Endothelial cell of umbilical vein (primary cell): ENCODE results near the gene TLE4. TPM values are rescaled to one million over a fixed set of nuclear protein-coding genes. Genes with fewer than 3 reads are reported as not detected.

Experiments
- BruUV-seq: library from RNA; stranded (reverse); fragments of 400-500 nt; replicated peaks from 2 replicates; lab custom pipeline; 2021; lab: Mats Ljungman, UMichigan
- CTCF ChIA-PET: fragments of 300-600, 350-600 bp; sonication (Branson Sonifier 250); formaldehyde crosslinking; loops from one replicate; lab custom pipeline; 2021; ENCODE audit warnings: antibody characterized with exemption, inconsistent platforms; lab: Charles Lee
- POLR2A ChIA-PET: fragments of 300-600, 350-600 bp; sonication (Branson Sonifier 250); formaldehyde crosslinking; loops from one replicate; lab custom pipeline; 2021; ENCODE audit warnings: antibody characterized with exemption, inconsistent platforms; lab: Charles Lee
- DNase-seq: peaks from one replicate; pipeline ENCODE4 v3.0.0-alpha.2; 2011; ENCODE audit warnings: low read depth, low spot score
- FAIRE-seq: peaks from 2 replicates; lab custom pipeline; 2011; peaks lifted over from hg19 to GRCh38; lab: Jason Lieb, UNC
- H2AFZ ChIP-seq: 2 replicates; pipeline ENCODE4 v1.6.0; 2012; ENCODE audit warnings: low read depth, low read length, control low read depth, inconsistent platforms
- H3K27ac ChIP-seq: 2 replicates; pipeline ENCODE4 v1.5.1; 2011; ENCODE audit warnings: low read depth, mild to moderate bottlenecking, control low read depth, low read length, moderate library complexity; ENCODE audit not compliant: insufficient read depth
- H3K27me3 ChIP-seq, 2 experiments: 2 replicates each; pipeline versions ENCODE4 v1.6.0 to v1.6.1; 2011; ENCODE audit warnings: low read length in 2 of 2, mixed read lengths in 1 of 2; ENCODE audit not compliant: control insufficient read depth in 2 of 2, insufficient read depth in 2 of 2
- H3K36me3 ChIP-seq, 2 experiments: 2 replicates in 1 of 2; 3 replicates in 1 of 2; pipeline ENCODE4 v1.5.1; 2011; ENCODE audit warnings: low read length in 2 of 2, mild to moderate bottlenecking in 1 of 2, moderate library complexity in 1 of 2; ENCODE audit not compliant: control insufficient read depth in 2 of 2, insufficient read depth in 2 of 2; ENCODE audit errors: extremely low read depth in 1 of 2
- H3K4me1 ChIP-seq: 3 replicates; pipeline ENCODE4 v1.5.1; 2011; ENCODE audit warnings: mild to moderate bottlenecking, low read length; ENCODE audit not compliant: control insufficient read depth, insufficient read depth; ENCODE audit errors: extremely low read depth
- H3K4me2 ChIP-seq: 2 replicates; pipeline ENCODE4 v1.6.1; 2011; ENCODE audit warnings: low read length, control low read depth, mixed read lengths; ENCODE audit not compliant: insufficient read depth
- H3K4me3 ChIP-seq, 3 experiments: fragments of 200-600 bp in 1 of 3; sonication (generic), shearing (Covaris generic) in 1 of 3; replicated peaks in 1 of 3; 2 replicates each; pipeline ENCODE4 v1.5.1; 2011 to 2016; ENCODE audit warnings: control low read depth in 3 of 3, low read length in 3 of 3, mild to moderate bottlenecking in 2 of 3, inconsistent platforms in 1 of 3, low read depth in 1 of 3, moderate library complexity in 1 of 3; ENCODE audit not compliant: insufficient read depth in 1 of 3
- H3K79me2 ChIP-seq: 2 replicates; pipeline ENCODE4 v1.6.0; 2012; ENCODE audit warnings: low read length, inconsistent platforms; ENCODE audit not compliant: control insufficient read depth, insufficient read depth
- H3K9ac ChIP-seq: replicated peaks from 2 replicates; pipeline ENCODE3; 2011; ENCODE audit warnings: low read length, control low read depth; ENCODE audit not compliant: insufficient read depth; ENCODE audit errors: extremely low read depth
- H3K9me1 ChIP-seq: replicated peaks from 3 replicates; pipeline ENCODE4 v1.6.0; 2011; ENCODE audit warnings: mild to moderate bottlenecking, low read length; ENCODE audit not compliant: control insufficient read depth, insufficient read depth; ENCODE audit errors: extremely low read depth
- H3K9me3 ChIP-seq: replicated peaks from 2 replicates; pipeline ENCODE4 v1.5.1; 2012; ENCODE audit warnings: low read length, inconsistent platforms; ENCODE audit not compliant: control insufficient read depth, insufficient read depth
- H4K20me1 ChIP-seq: replicated peaks from 2 replicates; pipeline ENCODE3; 2011; ENCODE audit warnings: mild to moderate bottlenecking, low read length; ENCODE audit not compliant: control insufficient read depth, insufficient read depth; ENCODE audit errors: extremely low read depth
- CTCF ChIP-seq, 2 donors: IDR thresholded peaks; 1 replicate in 1 of 2; 2 replicates in 1 of 2; pipeline ENCODE4 v1.5.1; 2011; ENCODE audit warnings: low read length in 2 of 2, mild to moderate bottlenecking in 2 of 2, moderate library complexity in 2 of 2, control low read depth in 1 of 2, inconsistent platforms in 1 of 2, low read depth in 1 of 2; ENCODE audit not compliant: insufficient read depth in 1 of 2; ENCODE audit errors: extremely low read depth in 1 of 2
- EZH2 ChIP-seq: IDR thresholded peaks from 2 replicates; pipeline ENCODE4 v1.6.1; 2012; ENCODE audit warnings: borderline replicate concordance, low read depth, mild to moderate bottlenecking, moderate library complexity, low read length, inconsistent platforms; ENCODE audit not compliant: severe bottlenecking
- FOS ChIP-seq: IDR thresholded peaks from 2 replicates; pipeline ENCODE4 v1.6.1; 2011; ENCODE audit warnings: mild to moderate bottlenecking, low read length, moderate library complexity, borderline replicate concordance; ENCODE audit not compliant: insufficient read depth
- GATA2 ChIP-seq: IDR thresholded peaks from 2 replicates; pipeline ENCODE4 v1.7.0; 2011; ENCODE audit warnings: low read depth, mild to moderate bottlenecking, moderate library complexity, mixed read lengths, low read length; ENCODE audit not compliant: insufficient read length, insufficient read depth
- JUN ChIP-seq: IDR thresholded peaks from 2 replicates; pipeline ENCODE4 v1.6.1; 2011; ENCODE audit warnings: borderline replicate concordance, low read depth; ENCODE audit not compliant: insufficient read length, insufficient read depth
- MYC ChIP-seq: IDR thresholded peaks from one replicate; pipeline ENCODE4 v1.6.1; 2011; ENCODE audit warnings: mild to moderate bottlenecking, low read depth, low read length
- POLR2A ChIP-seq: IDR thresholded peaks from 2 replicates; pipeline ENCODE4 v1.6.1; 2012; ENCODE audit warnings: low read depth, mild to moderate bottlenecking, control low read depth, low read length
- POLR2AphosphoS5 ChIP-seq: IDR thresholded peaks from 2 replicates; pipeline ENCODE4 v1.6.1; 2012; ENCODE audit warnings: low read depth, mild to moderate bottlenecking, control low read depth, low read length, moderate library complexity; ENCODE audit not compliant: insufficient read depth
- dilution Hi-C: fragments of 300-500 bp; cut with MboI; formaldehyde crosslinking; loops from one replicate; pipeline ENCODE4 v1.15.0; 2019; ENCODE audit warnings: low sequenced_read_pairs; ENCODE audit not compliant: extremely low pct_ligation_motif_present
- intact Hi-C: fragments of 100-400 bp; cut with micrococcal nuclease; formaldehyde crosslinking; loops from one replicate; pipeline ENCODE4 v1.10.0; 2022
- polyA plus RNA-seq, 4 experiments: library from polyadenylated mRNA; depleted of rRNA in 3 of 4; stranded (reverse) in 3 of 4; unstranded in 1 of 4; fragments of >200 nt; gene quantifications; 2 replicates each; pipeline versions ENCODE4 v1.2.1 to v1.2.3, GENCODE V29; 2011 to 2012; ENCODE audit warnings: missing spikeins in 1 of 4
- total RNA-seq: library from RNA; stranded (reverse); gene quantifications from 2 replicates; pipeline ENCODE4 v1.2.3, GENCODE V29; 2021
- TF ChIP-seq, protein P1 (sequence below): IDR thresholded peaks from 2 replicates; pipeline ENCODE4 v1.6.1; 2011; ENCODE audit not compliant: insufficient read depth, insufficient read length

Gene TLE4
- total and polyA plus RNA-seq, 2 donors (not counting 3 experiments of a cell fraction or from before 2014, with no cell fraction given) = 31.4 to 32.3 TPM

- no peak overlapping the region for H2AFZ ChIP-seq
- H3K4me3 ChIP-seq = no peak overlapping the region
- H3K79me2 ChIP-seq = no peaks in the 10 kb centered on the region
- no peak overlapping the region for H3K27ac ChIP-seq
- dilution Hi-C loops (no loop called here), intact Hi-C loops (no loop called here)
- H3K27me3 ChIP-seq = no peaks in the 10 kb centered on the region
- no peaks in the 10 kb centered on the region for H4K20me1 ChIP-seq
- no peaks in the 10 kb centered on the region for H3K9me3 ChIP-seq
- no peak overlapping the region for H3K9ac ChIP-seq
- no peak overlapping the region for H3K4me2 ChIP-seq
- TF ChIP-seq GATA2 (no peak), JUN (no peak)
- CTCF ChIA-PET = no interaction called here
- DNase-seq (no peak), FAIRE-seq (no peak)
- POLR2A ChIA-PET = no interaction called here
- peaks cover 11% of the 10 kb centered on the region for H3K4me1 ChIP-seq
- peaks cover 0 to 2% of the 10 kb centered on the region in 2 experiments for H3K36me3 ChIP-seq
- no peaks in the 10 kb centered on the region for H3K9me1 ChIP-seq
- BruUV-seq = no TSS peak
Observed at GRCh38 chr9:79658926-79659325, 87.2 kb downstream of the TLE4 start.

- no peak overlapping the region for H3K4me2 ChIP-seq
- H3K9me1 ChIP-seq = no peaks in the 10 kb centered on the region
- no TSS peak for BruUV-seq
- FAIRE-seq = no peak
- peaks cover 11% of the 10 kb centered on the region for H3K4me1 ChIP-seq
- H3K27me3 ChIP-seq = no peaks in the 10 kb centered on the region
- POLR2A ChIA-PET = no interaction called here
- no peak for DNase-seq
- no peaks in the 10 kb centered on the region for H3K9me3 ChIP-seq
- no peak overlapping the region for H2AFZ ChIP-seq
- no peak overlapping the region for H3K4me3 ChIP-seq
- H3K36me3 ChIP-seq = peaks cover 0 to 2% of the 10 kb centered on the region in 2 experiments
- H4K20me1 ChIP-seq = no peaks in the 10 kb centered on the region
- TF ChIP-seq, protein P1, sequence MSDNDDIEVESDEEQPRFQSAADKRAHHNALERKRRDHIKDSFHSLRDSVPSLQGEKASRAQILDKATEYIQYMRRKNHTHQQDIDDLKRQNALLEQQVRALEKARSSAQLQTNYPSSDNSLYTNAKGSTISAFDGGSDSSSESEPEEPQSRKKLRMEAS = no peak
- TF ChIP-seq POLR2AphosphoS5 = no peak
- no peak for TF ChIP-seq FOS
- no peak for TF ChIP-seq CTCF (IDR thresholded peaks at IDR 0.05; ENCODE audit: extremely low read depth in 1 of 2, insufficient read depth in 1 of 2, low read depth in 1 of 2, low read length in 2 of 2)
- TF ChIP-seq JUN = no peak
- TF ChIP-seq GATA2 = no peak
- TF ChIP-seq EZH2 = no peak
- TF ChIP-seq POLR2A = no peak
- no peak for TF ChIP-seq MYC
- H3K27ac ChIP-seq = no peak overlapping the region
- H3K9ac ChIP-seq = no peak overlapping the region
- H3K79me2 ChIP-seq = no peaks in the 10 kb centered on the region
- dilution Hi-C loops = no loop called here
- CTCF ChIA-PET = no interaction called here
- intact Hi-C loops = loop anchor here (10.0 kb wide), 1 partner anchor 144 kb away; no protein-coding TSS in a partner anchor
Observed at GRCh38 chr9:79660615-79661014, 88.8 kb downstream of the TLE4 start.
